ENCODE results near the gene TSGA10IP. TPM values are rescaled to one million over a fixed set of nuclear protein-coding genes. Genes with fewer than 3 reads are reported as not detected.

TSGA10IP gene
- total and polyA plus RNA-seq, 10 of the 15 experiments (the other 5 are each of a cell fraction or from before 2014, with no cell fraction given) = not detected

DNA sequence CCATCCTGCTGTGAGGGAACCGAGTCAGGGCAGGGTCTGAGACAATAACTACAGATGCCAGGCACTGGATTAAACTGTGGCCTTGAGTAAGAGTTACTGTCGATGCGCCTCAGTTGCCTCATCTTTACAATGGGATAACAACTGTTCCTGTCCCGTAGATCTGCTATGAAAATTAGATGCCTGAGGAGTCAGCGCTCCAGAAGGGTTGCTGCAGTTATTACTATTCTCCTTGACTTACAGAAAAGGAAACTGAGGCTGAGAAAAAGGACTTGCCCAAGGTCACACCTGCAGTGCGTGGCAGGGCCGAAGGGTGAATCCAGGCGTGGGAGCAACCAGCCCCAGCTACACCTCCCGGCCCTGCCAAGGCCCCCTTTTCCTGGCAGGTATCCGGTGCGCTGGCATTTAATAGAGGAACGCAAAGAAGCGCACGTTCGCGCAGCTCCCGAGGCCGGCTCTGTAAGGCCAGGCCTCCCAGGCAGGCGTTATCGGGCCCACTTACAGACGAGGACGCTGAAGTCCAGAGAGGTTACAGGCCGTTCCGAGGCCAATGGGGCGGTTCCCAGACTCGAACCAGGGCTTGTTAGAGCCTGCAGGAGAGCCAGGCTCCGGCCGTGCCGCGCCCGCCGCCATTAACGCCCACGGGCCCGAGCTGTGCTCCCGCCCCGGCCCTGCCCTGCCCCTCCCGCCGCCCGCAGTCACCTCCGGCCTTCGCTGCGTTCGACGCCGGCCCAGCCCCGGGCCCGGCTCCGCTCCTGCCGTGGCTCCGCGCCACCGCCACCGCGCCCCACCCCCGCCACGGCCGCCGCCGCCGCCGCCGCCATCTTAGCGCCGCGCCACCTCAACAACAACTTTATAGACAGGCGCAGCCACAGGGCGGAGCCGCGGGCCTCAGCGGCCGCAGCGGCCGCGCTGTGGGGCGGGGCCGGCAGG, 26.8 kb upstream of the TSGA10IP start, which contains the start of gene C11orf68:
Gene C11orf68 (minus strand): TSS at position 852 of the 930 bp plus-strand sequence. CDS start 31 bp downstream, at position 821.
- ATAC-seq = peak; percentile 65
- no peak for TF ChIP-seq SUZ12 (IDR thresholded peaks at IDR 0.05; ENCODE audit: unreplicated experiment)
- TF ChIP-seq SREBF2 (IDR thresholded peaks at IDR 0.05; ENCODE audit: low read length) = no peak
- no peak for TF ChIP-seq RAD21 (IDR thresholded peaks at IDR 0.05; ENCODE audit: insufficient read depth, low read depth, low read length)
- no peak for TF ChIP-seq SMC3 (IDR thresholded peaks at IDR 0.05; ENCODE audit: borderline replicate concordance, low read length)
- TF ChIP-seq CBX3 (IDR thresholded peaks at IDR 0.05; ENCODE audit: borderline replicate concordance, low read depth) = no peak
- no peak for TF ChIP-seq RUNX3 (IDR thresholded peaks at IDR 0.05; ENCODE audit: low read length)
- no peak for TF ChIP-seq CEBPB (IDR thresholded peaks at IDR 0.05; ENCODE audit: borderline replicate concordance in 1 of 2, low read depth in 2 of 2, low read length in 2 of 2)
- TF ChIP-seq ZNF384 (IDR thresholded peaks at IDR 0.05; ENCODE audit: borderline replicate concordance, low read depth, low read length) = no peak
- no peak for TF ChIP-seq MEF2A (IDR thresholded peaks at IDR 0.05; ENCODE audit: insufficient read depth, low read depth, low read length)
- 0 out of 2 replicates have a peak, but pooled peaks have one; percentile 11 for TF ChIP-seq ZNF217 (IDR thresholded peaks at IDR 0.05)
- no peak for TF ChIP-seq CREB1 (IDR thresholded peaks at IDR 0.05; ENCODE audit: low read depth)
- TF ChIP-seq, protein P1, sequence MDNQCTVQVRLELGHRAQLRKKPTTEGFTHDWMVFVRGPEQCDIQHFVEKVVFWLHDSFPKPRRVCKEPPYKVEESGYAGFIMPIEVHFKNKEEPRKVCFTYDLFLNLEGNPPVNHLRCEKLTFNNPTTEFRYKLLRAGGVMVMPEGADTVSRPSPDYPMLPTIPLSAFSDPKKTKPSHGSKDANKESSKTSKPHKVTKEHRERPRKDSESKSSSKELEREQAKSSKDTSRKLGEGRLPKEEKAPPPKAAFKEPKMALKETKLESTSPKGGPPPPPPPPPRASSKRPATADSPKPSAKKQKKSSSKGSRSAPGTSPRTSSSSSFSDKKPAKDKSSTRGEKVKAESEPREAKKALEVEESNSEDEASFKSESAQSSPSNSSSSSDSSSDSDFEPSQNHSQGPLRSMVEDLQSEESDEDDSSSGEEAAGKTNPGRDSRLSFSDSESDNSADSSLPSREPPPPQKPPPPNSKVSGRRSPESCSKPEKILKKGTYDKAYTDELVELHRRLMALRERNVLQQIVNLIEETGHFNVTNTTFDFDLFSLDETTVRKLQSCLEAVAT (IDR thresholded peaks at IDR 0.05) = peak; percentile 46; the same call in 1 of the 2 replicates
- TF ChIP-seq TARDBP (IDR thresholded peaks at IDR 0.05; ENCODE audit: borderline replicate concordance) = peak; percentile 64
- no peak for TF ChIP-seq BCL11A (IDR thresholded peaks at IDR 0.05; ENCODE audit: low read depth, low read length)
- TF ChIP-seq NR2F1 (conservative IDR thresholded peaks at IDR 0.05) = no peak
- TF ChIP-seq, protein P2, sequence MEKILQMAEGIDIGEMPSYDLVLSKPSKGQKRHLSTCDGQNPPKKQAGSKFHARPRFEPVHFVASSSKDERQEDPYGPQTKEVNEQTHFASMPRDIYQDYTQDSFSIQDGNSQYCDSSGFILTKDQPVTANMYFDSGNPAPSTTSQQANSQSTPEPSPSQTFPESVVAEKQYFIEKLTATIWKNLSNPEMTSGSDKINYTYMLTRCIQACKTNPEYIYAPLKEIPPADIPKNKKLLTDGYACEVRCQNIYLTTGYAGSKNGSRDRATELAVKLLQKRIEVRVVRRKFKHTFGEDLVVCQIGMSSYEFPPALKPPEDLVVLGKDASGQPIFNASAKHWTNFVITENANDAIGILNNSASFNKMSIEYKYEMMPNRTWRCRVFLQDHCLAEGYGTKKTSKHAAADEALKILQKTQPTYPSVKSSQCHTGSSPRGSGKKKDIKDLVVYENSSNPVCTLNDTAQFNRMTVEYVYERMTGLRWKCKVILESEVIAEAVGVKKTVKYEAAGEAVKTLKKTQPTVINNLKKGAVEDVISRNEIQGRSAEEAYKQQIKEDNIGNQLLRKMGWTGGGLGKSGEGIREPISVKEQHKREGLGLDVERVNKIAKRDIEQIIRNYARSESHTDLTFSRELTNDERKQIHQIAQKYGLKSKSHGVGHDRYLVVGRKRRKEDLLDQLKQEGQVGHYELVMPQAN (conservative IDR thresholded peaks at IDR 0.05) = peak; percentile 46; the same call in 1 of the 2 replicates
- peak in 1 of 2 experiments; percentile 77; a peak in 2 of 3 replicates for TF ChIP-seq EGR1 (IDR thresholded peaks at IDR 0.05; ENCODE audit: borderline replicate concordance in 1 of 2, low read depth in 2 of 2, low read length in 2 of 2)
- peak; percentile 56; the same call in 1 of the 2 replicates for TF ChIP-seq ZSCAN29 (IDR thresholded peaks at IDR 0.05)

More for the DNA sequence above, 26.8 kb upstream of the TSGA10IP start, which contains the start of gene C11orf68:
- 2% methylated on average over 56 of the region's 77 CpGs for WGBS (ENCODE audit: insufficient coverage, insufficient replicate concordance, low lambda C conversion rate, missing lambda C conversion rate)
- Histone ChIP-seq H3K27ac (ENCODE audit: control insufficient read depth, insufficient read depth) (peak within 1 kb of the TSS; percentile 91), H3K4me1 (ENCODE audit: control insufficient read depth, insufficient read depth, low read length) (peaks cover 22% of the 10 kb centered on the region), H4K20me1 (ENCODE audit: control insufficient read depth, insufficient read depth) (no peaks in the 10 kb centered on the region), H3K79me2 (ENCODE audit: control insufficient read depth, insufficient read depth, low read length) (peaks cover 34% of the 10 kb centered on the region), H3K27me3 (replicated peaks in 1 of 2; ENCODE audit: control insufficient read depth in 2 of 2, insufficient read depth in 2 of 2, low read length in 1 of 2) (no peaks in the 10 kb centered on the region), H3K4me2 (ENCODE audit: control insufficient read depth, insufficient read depth) (peak within 1 kb of the TSS; percentile 95), H3K4me3 (peak within 1 kb of the TSS; percentile 82), H3K9ac (ENCODE audit: control insufficient read depth, insufficient read depth, low read length) (peak within 1 kb of the TSS; percentile 99), H3K9me3 (replicated peaks; ENCODE audit: control insufficient read depth, insufficient read depth, low read length) (no peaks in the 10 kb centered on the region), H3K36me3 (ENCODE audit: control insufficient read depth in 2 of 2, insufficient read depth in 2 of 2, low read length in 1 of 2) (peaks cover 0 to 2% of the 10 kb centered on the region in 2 experiments; a peak in 3 of 4 replicates), H2AFZ (ENCODE audit: control insufficient read depth, low read depth, low read length) (peak within 1 kb of the TSS; percentile 77)
- ChIA-PET RAD21 (ENCODE audit: unreplicated experiment) (interaction anchor here (1.0 to 1.1 kb wide), 3 partner anchors 25 to 58 kb away, joined by 3 to 4 read pairs (median 4); partner anchors contain the start of genes CCDC85B and MUS81), CTCF (interaction anchor here (0.7 to 2.1 kb wide), 9 partner anchors 12 to 207 kb away, joined by 3 to 9 read pairs (median 4); partner anchors contain the start of genes CCDC85B and KAT5), SMC1A (ENCODE audit: uncharacterized antibody, unreplicated experiment) (interaction anchor here (0.7 to 1.7 kb wide), 3 partner anchors 20 to 29 kb away, joined by 3 to 6 read pairs (median 5); no protein-coding TSS in a partner anchor), POLR2A (interaction anchor here (0.6 to 2.5 kb wide), 8 partner anchors 17 to 352 kb away, joined by 3 to 17 read pairs (median 6); partner anchors contain the start of genes CCDC85B, FIBP and FOSL1)
- no peak for DNase-seq (ENCODE audit: low read depth, low spot score)
- TSS peak; percentile 79 for BruUV-seq (replicated peaks)
- in situ Hi-C loops (cut with MboI) (no loop called here), intact Hi-C loops (cut with micrococcal nuclease; ENCODE audit: unreplicated experiment) (loop anchor here (2.0 kb wide), 1 partner anchor 42 kb away; the partner anchor contains the start of gene SART1)
- no peak for FAIRE-seq
